HEK293T (cell line): ENCODE data around the gene DHRSX.

ENCODE experiments used
- CTCF ChIA-PET: fragments of 350-600 bp; formaldehyde crosslinking; extraction: SDS; loops from one replicate; lab custom pipeline; 2021; ENCODE audit warnings: antibody characterized with exemption, inconsistent platforms; lab: Yijun Ruan, JAX
- POLR2A ChIA-PET: fragments of 350-600 bp; formaldehyde crosslinking; extraction: SDS; loops from one replicate; lab custom pipeline; 2020; ENCODE audit warnings: antibody characterized with exemption, inconsistent platforms; lab: Yijun Ruan, JAX
- DNase-seq: peaks from one replicate; pipeline ENCODE4 v3.0.0; 2012; ENCODE audit warnings: mixed read lengths; ENCODE audit errors: extremely low spot score
- ARNT ChIP-seq: fragments of 450-650 bp; IDR thresholded peaks from 2 replicates; pipeline ENCODE4 v1.6.1; 2017; ENCODE audit warnings: mild to moderate bottlenecking
- BHLHE40 ChIP-seq: fragments of 450-650 bp; IDR thresholded peaks from 2 replicates; pipeline ENCODE4 v1.6.1; 2016; ENCODE audit warnings: mild to moderate bottlenecking, moderate library complexity, borderline replicate concordance
- CTBP1 ChIP-seq: fragments of 450-650 bp; IDR thresholded peaks from 2 replicates; pipeline ENCODE4 v1.6.1; 2016; ENCODE audit warnings: borderline replicate concordance
- ELF4 ChIP-seq: fragments of 450-650 bp; IDR thresholded peaks from 2 replicates; pipeline ENCODE4 v1.6.1; 2017; ENCODE audit warnings: antibody characterized with exemption
- FOXA1 ChIP-seq: fragments of 450-650 bp; IDR thresholded peaks from 2 replicates; pipeline ENCODE4 v1.6.1; 2016; ENCODE audit warnings: mild to moderate bottlenecking
- FOXK2 ChIP-seq: fragments of 450-650 bp; IDR thresholded peaks from 2 replicates; pipeline ENCODE4 v1.6.1; 2016; ENCODE audit warnings: mild to moderate bottlenecking
- FOXM1 ChIP-seq: fragments of 450-650 bp; IDR thresholded peaks from 2 replicates; pipeline ENCODE4 v1.6.1; 2017; ENCODE audit warnings: mild to moderate bottlenecking, borderline replicate concordance
- HDGF ChIP-seq: fragments of 450-650 bp; IDR thresholded peaks from 2 replicates; pipeline ENCODE4 v1.6.1; 2017; ENCODE audit warnings: antibody characterized with exemption, borderline replicate concordance
- L3MBTL2 ChIP-seq: fragments of 450-650 bp; conservative IDR thresholded peaks from 2 replicates; pipeline ENCODE4 v1.6.1; 2016; ENCODE audit warnings: mild to moderate bottlenecking
- LEF1 ChIP-seq: fragments of 450-650 bp; IDR thresholded peaks from 2 replicates; pipeline ENCODE4 v1.6.1; 2017; ENCODE audit warnings: mild to moderate bottlenecking, borderline replicate concordance
- NFRKB ChIP-seq: fragments of 450-650 bp; IDR thresholded peaks from 2 replicates; pipeline ENCODE4 v1.6.1; 2016; ENCODE audit warnings: mild to moderate bottlenecking, moderate library complexity
- SP1 ChIP-seq: fragments of 450-650 bp; IDR thresholded peaks from 2 replicates; pipeline ENCODE4 v1.6.1; 2017
- SUZ12 ChIP-seq: fragments of 450-650 bp; IDR thresholded peaks from 2 replicates; pipeline ENCODE4 v1.6.1; 2016; ENCODE audit warnings: mild to moderate bottlenecking
- TARDBP ChIP-seq: fragments of 450-650 bp; IDR thresholded peaks from 2 replicates; pipeline ENCODE4 v1.6.1; 2016
- ZNF384 ChIP-seq: fragments of 450-650 bp; IDR thresholded peaks from 2 replicates; pipeline ENCODE4 v1.6.1; 2016
- TF ChIP-seq, protein P1 (sequence below): fragments of 450-650 bp; IDR thresholded peaks from 2 replicates; pipeline ENCODE4 v1.6.1; 2016

Gene DHRSX

DNA sequence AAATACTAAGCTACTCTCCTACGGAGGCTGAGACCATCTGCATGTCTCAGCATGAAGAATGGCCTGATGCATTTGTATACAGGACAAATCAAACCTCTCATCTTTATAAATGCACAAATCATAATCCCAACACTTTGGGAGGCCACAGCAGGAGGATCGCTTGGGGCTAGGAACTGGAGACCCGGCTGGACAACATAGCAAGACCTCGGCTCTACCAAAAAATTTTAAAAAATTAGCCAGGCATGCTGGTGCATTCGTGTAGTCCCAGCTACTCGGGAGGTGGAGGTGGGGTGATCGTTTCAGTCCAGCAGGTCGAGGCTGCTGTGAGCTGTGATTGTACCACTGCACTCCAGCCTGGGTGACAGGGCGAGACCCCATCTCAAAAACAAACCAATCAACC is 262.8 kb downstream of the DHRSX start:
- DNase-seq = no peak
- ChIA-PET CTCF (no interaction called here), POLR2A (no interaction called here)
- TF ChIP-seq CTBP1 (no peak), ELF4 (no peak), ARNT (no peak), BHLHE40 (no peak), ZNF384 (no peak), TARDBP (no peak), FOXK2 (no peak), LEF1 (no peak), SUZ12 (no peak), L3MBTL2 (no peak), FOXM1 (no peak), SP1 (no peak), FOXA1 (no peak), HDGF (no peak), NFRKB (no peak)
- TF ChIP-seq, protein P1, sequence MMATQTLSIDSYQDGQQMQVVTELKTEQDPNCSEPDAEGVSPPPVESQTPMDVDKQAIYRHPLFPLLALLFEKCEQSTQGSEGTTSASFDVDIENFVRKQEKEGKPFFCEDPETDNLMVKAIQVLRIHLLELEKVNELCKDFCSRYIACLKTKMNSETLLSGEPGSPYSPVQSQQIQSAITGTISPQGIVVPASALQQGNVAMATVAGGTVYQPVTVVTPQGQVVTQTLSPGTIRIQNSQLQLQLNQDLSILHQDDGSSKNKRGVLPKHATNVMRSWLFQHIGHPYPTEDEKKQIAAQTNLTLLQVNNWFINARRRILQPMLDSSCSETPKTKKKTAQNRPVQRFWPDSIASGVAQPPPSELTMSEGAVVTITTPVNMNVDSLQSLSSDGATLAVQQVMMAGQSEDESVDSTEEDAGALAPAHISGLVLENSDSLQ = no peak

- CTCF ChIA-PET = no interaction called here
- TF ChIP-seq SP1 (no peak), LEF1 (no peak), ZNF384 (no peak), ARNT (no peak), ELF4 (no peak), FOXM1 (no peak), FOXA1 (no peak), FOXK2 (no peak), HDGF (no peak), NFRKB (no peak), CTBP1 (no peak), TARDBP (no peak), SUZ12 (no peak), BHLHE40 (no peak), L3MBTL2 (no peak)
- TF ChIP-seq, protein P1 = no peak
- POLR2A ChIA-PET = no interaction called here
- no peak for DNase-seq
Observed at GRCh38 chrX:2231570-2232192, 269.1 kb downstream of the DHRSX start.

GRCh38 chrX:2230457-2230856 is 270.3 kb downstream of the DHRSX start:
- TF ChIP-seq CTBP1 (no peak), TARDBP (no peak), ELF4 (no peak), FOXM1 (no peak), BHLHE40 (no peak), ARNT (no peak), LEF1 (no peak)
- ChIA-PET POLR2A (no interaction called here), CTCF (no interaction called here)
- no peak for DNase-seq

DNA sequence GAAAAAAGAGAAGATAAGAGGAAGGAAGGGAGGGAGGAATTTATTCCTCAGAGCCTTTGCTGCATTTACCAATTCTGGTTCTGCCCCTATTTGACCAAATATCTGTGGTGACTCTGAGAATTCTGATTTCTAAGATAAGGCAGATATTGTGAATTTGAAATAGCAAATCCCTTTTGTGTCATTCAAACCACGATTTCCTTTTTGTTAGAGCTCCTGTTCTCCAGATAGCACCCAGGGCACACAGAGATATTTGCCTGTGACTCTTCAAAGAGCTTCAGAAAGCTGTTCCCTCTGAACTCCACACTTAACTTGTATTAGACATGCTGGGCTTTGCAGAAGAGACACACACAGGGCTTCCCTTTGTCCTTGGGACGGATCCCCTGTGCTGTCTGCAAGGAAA is 272.2 kb downstream of the DHRSX start:
- POLR2A ChIA-PET = no interaction called here
- no peak for TF ChIP-seq ZNF384
- TF ChIP-seq, protein P1 = no peak
- no peak for TF ChIP-seq SUZ12
- TF ChIP-seq ELF4 = no peak
- TF ChIP-seq TARDBP = no peak
- TF ChIP-seq FOXM1 = no peak
- TF ChIP-seq L3MBTL2 = no peak
- TF ChIP-seq FOXK2 = no peak
- TF ChIP-seq FOXA1 = no peak
- CTCF ChIA-PET = no interaction called here
- DNase-seq = no peak

DNA sequence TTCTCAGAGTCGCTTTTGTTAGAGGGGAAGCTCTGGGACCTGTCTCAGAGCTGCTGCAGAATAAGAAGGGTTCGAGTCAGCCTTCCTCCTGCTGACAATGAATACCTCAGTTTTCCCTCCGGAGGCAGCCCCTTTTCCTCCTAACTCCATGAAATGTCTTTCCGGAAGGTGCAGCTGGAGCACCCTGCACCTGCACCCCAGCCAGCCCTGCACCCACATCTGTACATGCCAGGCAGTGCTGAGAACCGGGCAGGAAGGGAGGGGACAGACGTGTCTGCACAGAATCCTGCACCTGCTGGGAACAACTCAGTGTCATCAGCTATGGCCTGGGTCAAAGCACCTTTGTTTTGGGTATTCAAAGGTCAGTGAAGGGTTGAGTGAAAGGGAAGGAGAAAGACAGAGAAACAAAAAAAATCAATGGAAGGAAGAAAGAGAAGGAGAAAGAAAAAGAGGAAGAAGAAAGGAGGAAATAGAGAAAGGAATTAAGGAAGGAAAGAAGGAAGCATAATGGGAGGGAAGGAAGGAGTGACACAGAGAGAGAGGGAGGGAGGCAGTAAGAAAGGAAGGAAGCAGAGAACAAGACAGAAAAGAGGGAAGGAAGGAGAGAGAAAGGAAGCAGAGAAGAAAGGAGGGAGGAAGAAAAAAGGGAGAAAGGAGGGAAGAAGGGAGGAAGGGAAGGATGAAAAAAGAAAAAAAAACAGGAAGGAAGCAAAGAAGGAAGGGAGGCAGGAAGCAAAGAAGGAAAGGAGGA is 273.7 kb downstream of the DHRSX start:
- no peak for TF ChIP-seq ZNF384
- no peak for TF ChIP-seq CTBP1
- TF ChIP-seq FOXM1 = no peak
- TF ChIP-seq ELF4 = no peak
- no peak for TF ChIP-seq NFRKB
- no peak for TF ChIP-seq SUZ12
- TF ChIP-seq HDGF = no peak
- TF ChIP-seq FOXA1 = no peak
- TF ChIP-seq SP1 = no peak
- no peak for TF ChIP-seq FOXK2
- no peak for TF ChIP-seq TARDBP
- TF ChIP-seq, protein P1 = no peak
- TF ChIP-seq ARNT = no peak
- TF ChIP-seq L3MBTL2 = no peak
- no peak for TF ChIP-seq LEF1
- no peak for TF ChIP-seq BHLHE40
- no peak for DNase-seq
- POLR2A ChIA-PET = no interaction called here

More for the DNA sequence above, 273.7 kb downstream of the DHRSX start:
- CTCF ChIA-PET = no interaction called here
